Naive thymus-derived CD8-positive, alpha-beta T cell (primary cell): ENCODE measurements around the gene MED13L. TPM values are rescaled to one million over a fixed set of nuclear protein-coding genes. Genes with fewer than 3 reads are reported as not detected.

Experiments
- ATAC-seq, 2 donors: fragments of 150-1000 bp; cut with Tn5 transposase in 1 of 2; sonication (Bioruptor Pico), chemical (Tn5 transposase) in 1 of 2; 1 replicate in 1 of 2; 2 replicates in 1 of 2; pipeline ENCODE4 v1.10.0; 2021; ENCODE audit warnings: mild to moderate bottlenecking in 2 of 2, moderate library complexity in 2 of 2
- POLR2A ChIA-PET: fragments of 350-600 bp; sonication (Branson Sonifier 250); formaldehyde crosslinking; loops from one replicate; lab custom pipeline; 2021; ENCODE audit warnings: antibody characterized with exemption; lab: Charles Lee
- DNase-seq, 10 donors: peaks; one replicate each; pipeline versions ENCODE4 v3.0.0 to v3.0.0-alpha.2; 2020 to 2022
- H3K27ac Mint-ChIP-seq, 10 donors: one replicate each; pipeline ENCODE4 v1.8.0; 2020 to 2022; ENCODE audit warnings: mild to moderate bottlenecking in 10 of 10, mixed read lengths in 10 of 10, moderate library complexity in 4 of 10, inconsistent platforms in 1 of 10
- H3K27me3 Mint-ChIP-seq, 5 donors: one replicate each; pipeline ENCODE4 v1.8.0; 2021 to 2022; ENCODE audit warnings: mixed read lengths in 5 of 5
- H3K36me3 Mint-ChIP-seq, 3 donors: one replicate each; pipeline ENCODE4 v1.8.0; 2020 to 2022; ENCODE audit warnings: mixed read lengths in 3 of 3, mild to moderate bottlenecking in 2 of 3, inconsistent platforms in 1 of 3
- H3K4me1 Mint-ChIP-seq, 4 donors: one replicate each; pipeline ENCODE4 v1.8.0; 2021 to 2022; ENCODE audit warnings: mixed read lengths in 4 of 4
- H3K4me3 Mint-ChIP-seq, 10 donors: one replicate each; pipeline ENCODE4 v1.8.0; 2020 to 2022; ENCODE audit warnings: mild to moderate bottlenecking in 10 of 10, mixed read lengths in 10 of 10, moderate library complexity in 6 of 10, inconsistent platforms in 1 of 10
- H3K9me3 Mint-ChIP-seq, 9 donors: one replicate each; pipeline ENCODE4 v1.8.0; 2020 to 2022; ENCODE audit warnings: mixed read lengths in 9 of 9, mild to moderate bottlenecking in 3 of 9, inconsistent platforms in 1 of 9, moderate library complexity in 1 of 9
- polyA plus RNA-seq, 3 donors: library from polyadenylated mRNA; unstranded; fragments of 300-500 nt; fragmentation: Illumina TruSeq; gene quantifications; one replicate each; pipeline ENCODE4 v1.2.3, GENCODE V29; 2021
- total RNA-seq, 8 experiments: library from RNA in 2 of 8; stranded (reverse) in 2 of 8; gene quantifications; one replicate each; pipeline ENCODE4 v1.2.3 and lab custom pipeline; 2021 to 2026

The MED13L gene
- total and polyA plus RNA-seq, 5 experiments from 2014 or later = 5.1 to 164 (median 6.7) TPM

DNA sequence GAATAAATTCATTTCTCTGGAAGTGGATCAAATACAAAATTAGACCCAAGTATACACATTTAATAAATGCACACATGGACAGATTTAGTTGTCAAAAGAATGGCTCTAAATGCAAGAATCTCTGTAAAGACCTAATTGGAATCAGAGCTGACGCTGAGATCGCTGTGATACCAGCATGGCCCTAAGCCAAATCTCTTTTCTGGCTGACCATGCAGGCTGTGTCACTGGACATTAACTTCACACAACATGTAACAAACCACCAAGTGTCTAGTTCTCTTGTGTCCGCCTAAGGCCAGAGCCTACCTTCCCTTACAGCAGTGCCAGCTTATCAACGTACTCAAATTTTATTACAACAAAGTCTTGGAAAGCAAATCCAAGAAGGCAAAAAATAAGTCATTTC is 127.5 kb downstream of the MED13L start:
- POLR2A ChIA-PET = no interaction called here
- Mint-ChIP-seq H3K4me3 (no peak overlapping the region), H3K36me3 (no peaks in the 10 kb centered on the region)

DNA sequence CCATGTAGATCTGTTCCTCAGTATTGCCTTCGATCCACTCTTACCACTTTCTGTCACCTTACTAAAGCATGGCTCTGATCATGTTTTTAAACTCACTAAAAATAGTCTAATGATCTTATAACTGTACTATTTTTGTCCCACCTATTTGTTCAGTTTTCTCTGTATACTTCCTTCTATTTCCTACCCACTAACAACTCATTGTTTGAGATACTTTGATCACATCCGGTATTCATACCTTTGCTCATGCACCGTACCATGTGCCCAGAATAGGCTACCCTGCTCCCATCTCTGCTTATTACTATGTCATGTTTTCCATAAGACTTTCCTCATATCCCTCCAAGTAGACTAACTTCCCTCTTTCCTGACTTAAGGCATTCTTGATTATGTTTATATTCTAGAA is 128.6 kb downstream of the MED13L start:
- Mint-ChIP-seq H3K4me3 (no peak overlapping the region), H3K4me1 (peaks cover 34 to 65% (median 64%) of the 10 kb centered on the region in 4 donors), H3K27me3 (no peaks in the 10 kb centered on the region), H3K9me3 (no peaks in the 10 kb centered on the region), H3K36me3 (no peaks in the 10 kb centered on the region), H3K27ac (peak overlapping the region in 4 of 10 donors; percentile 0 to 5 (median 2))
- ATAC-seq = peak; percentile 68 to 81
- no peak for DNase-seq
- POLR2A ChIA-PET = interaction anchor here (0.7 kb wide), 1 partner anchor 87 kb away, joined by 3 read pairs; no protein-coding TSS in a partner anchor

More for the DNA sequence above, 127.5 kb downstream of the MED13L start:
- no peak for DNase-seq
- peaks cover 24 to 61% (median 58%) of the 10 kb centered on the region in 4 donors for H3K4me1 Mint-ChIP-seq
- no peak for ATAC-seq
- no peaks in the 10 kb centered on the region for H3K9me3 Mint-ChIP-seq
- peak overlapping the region in 3 of 10 donors; percentile 0 to 66 (median 20) for H3K27ac Mint-ChIP-seq
- H3K27me3 Mint-ChIP-seq = no peaks in the 10 kb centered on the region

DNA sequence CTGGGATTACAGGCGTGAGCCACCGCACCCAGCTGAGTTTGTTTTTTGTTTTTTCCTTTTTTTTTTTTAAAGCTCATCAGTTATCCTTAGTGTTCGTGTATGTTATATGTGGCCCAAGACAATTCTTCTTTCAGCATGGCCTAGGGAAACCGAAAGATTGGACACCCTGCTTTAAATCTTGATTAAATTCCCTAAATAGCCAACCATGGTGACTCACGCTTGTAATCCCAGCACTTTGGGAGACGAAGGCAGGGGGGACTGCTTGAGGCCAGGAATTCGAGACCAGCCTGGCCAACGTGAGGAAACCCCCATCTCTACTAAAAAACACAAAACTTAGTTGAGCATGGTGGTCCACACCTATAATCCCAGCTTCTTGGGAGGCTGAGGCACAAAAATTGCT is 131.1 kb downstream of the MED13L start:
- H3K4me3 Mint-ChIP-seq = no peak overlapping the region
- H3K27ac Mint-ChIP-seq = no peak overlapping the region
- no peaks in the 10 kb centered on the region for H3K27me3 Mint-ChIP-seq
- POLR2A ChIA-PET = no interaction called here
- H3K36me3 Mint-ChIP-seq = no peaks in the 10 kb centered on the region
- DNase-seq = no peak
- no peak for ATAC-seq
- no peaks in the 10 kb centered on the region for H3K9me3 Mint-ChIP-seq
- H3K4me1 Mint-ChIP-seq = peaks cover 34 to 63% (median 61%) of the 10 kb centered on the region in 4 donors

DNA sequence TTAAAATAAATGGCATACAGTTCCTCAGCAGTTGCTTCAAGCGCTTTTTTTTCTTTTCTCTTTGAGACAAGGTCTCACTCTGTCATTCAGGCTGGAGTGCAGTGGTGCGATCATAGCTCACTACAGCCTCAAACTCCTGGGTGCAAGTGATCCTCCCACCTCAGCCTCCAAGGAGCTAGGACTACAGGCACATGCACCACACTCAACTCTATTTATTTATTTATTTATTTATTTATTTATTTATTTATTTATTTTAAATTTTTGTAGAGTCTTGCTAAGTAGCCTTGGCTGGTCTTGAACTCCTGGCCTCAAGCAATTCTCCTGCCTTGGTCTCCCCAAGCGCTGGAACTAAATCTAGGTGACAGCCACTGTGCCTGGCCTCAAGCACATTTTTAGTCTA is 132.0 kb downstream of the MED13L start:
- Mint-ChIP-seq H3K4me1 (peaks cover 32 to 57% (median 55%) of the 10 kb centered on the region in 4 donors), H3K4me3 (no peak overlapping the region), H3K27me3 (no peaks in the 10 kb centered on the region), H3K36me3 (no peaks in the 10 kb centered on the region), H3K27ac (no peak overlapping the region), H3K9me3 (no peaks in the 10 kb centered on the region)
- ATAC-seq (no peak), DNase-seq (no peak)
- POLR2A ChIA-PET = no interaction called here

DNA sequence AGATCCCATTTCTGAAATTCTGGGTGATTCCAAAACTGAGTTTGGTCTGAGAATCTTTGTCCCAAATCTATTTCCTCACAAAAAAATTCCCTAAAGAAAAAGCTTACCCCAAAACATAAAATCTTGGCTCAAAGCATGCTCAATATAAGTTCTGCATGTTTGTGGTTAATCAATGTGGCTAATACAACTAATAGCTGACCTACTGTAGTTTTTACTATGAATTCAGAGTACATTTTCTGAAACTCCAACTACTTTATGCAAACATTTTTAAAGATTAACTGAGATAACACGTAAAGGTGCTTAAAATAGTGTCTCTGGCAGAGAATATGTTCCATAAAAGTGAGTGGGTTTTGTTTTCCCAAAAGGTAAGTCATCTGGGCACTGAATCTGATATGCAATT is 133.1 kb downstream of the MED13L start:
- ATAC-seq (no peak), DNase-seq (no peak)
- Mint-ChIP-seq H3K4me3 (peak overlapping the region in 3 of 10 donors; percentile 17 to 59 (median 59)), H3K27me3 (no peaks in the 10 kb centered on the region), H3K36me3 (no peaks in the 10 kb centered on the region), H3K9me3 (no peaks in the 10 kb centered on the region), H3K4me1 (peaks cover 34 to 53% (median 53%) of the 10 kb centered on the region in 4 donors), H3K27ac (peak overlapping the region in 1 of 10 donors; percentile 88)
- POLR2A ChIA-PET = no interaction called here

DNA sequence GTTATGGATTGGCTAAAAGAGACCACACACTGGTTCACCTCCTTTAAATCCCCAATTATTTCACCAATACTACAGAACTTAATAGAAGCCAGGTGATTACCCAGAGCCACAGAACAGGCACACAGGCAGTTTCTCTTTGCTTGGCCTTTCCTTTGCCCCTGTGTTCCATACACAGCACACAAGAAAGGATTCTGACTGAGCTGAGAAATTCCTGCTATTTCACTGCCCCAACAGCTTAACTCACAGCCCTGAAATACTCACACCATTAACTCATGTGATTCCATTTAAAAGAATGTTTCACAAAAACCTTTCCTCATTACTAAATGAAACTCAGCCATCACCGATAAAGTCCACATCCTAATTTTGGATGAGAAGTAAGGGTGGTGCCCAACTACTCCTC is 133.6 kb downstream of the MED13L start:
- H3K4me3 Mint-ChIP-seq = peak overlapping the region in 5 of 10 donors; percentile 14 to 61 (median 59)
- peak overlapping the region in 3 of 10 donors; percentile 7 to 88 (median 50) for H3K27ac Mint-ChIP-seq

DNA sequence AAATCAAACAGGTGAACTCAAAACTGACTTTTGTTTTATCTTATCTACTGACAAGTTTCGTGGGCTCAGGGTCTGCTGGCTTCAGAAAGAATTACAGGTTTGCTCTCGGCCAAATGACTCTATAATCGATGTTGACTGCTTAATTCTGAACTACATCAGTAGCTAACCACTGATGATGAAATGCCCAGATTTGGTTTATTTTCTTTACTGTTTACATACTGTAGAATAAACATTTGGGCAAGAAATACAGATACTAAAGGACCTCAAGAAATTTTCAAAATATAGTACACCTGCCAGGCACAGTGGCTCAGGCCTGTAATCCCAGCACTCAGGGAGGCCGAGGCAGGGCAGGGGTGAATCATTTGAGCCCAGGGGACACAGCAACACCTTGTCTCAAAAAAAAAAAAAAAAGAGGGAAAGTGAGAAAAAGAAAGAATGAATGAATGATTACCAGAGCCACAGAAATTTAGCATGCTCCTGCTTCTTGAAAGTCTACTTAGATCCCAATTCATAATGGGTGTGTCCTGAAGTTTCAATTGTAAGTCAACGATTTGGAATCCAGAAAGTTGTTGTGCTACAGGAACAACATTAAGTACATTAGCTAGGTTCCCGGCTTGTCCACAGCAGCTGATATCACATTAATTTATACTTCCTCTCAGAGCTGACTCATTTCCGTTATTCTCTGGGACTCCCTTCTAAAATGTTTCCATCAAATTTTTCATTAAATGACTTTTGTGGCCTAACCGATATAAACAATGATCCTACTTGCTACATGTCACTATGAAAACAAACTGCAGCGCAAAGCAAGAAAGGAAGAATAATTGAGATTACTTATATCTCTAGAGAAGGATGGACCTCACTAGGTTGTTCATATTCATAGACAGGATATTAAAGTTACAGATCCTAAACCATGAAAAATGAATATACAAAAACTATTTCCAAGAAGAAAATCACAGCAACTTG is 134.3 kb downstream of the MED13L start:
- H3K4me3 Mint-ChIP-seq = peak overlapping the region in 8 of 10 donors; percentile 12 to 61 (median 36)
- H3K27ac Mint-ChIP-seq = peak overlapping the region in 5 of 10 donors; percentile 7 to 88 (median 56)
- POLR2A ChIA-PET = interaction anchor here (0.7 kb wide), 1 partner anchor 60 kb away, joined by 3 read pairs; no protein-coding TSS in a partner anchor
- H3K9me3 Mint-ChIP-seq = no peaks in the 10 kb centered on the region
- DNase-seq (no peak), ATAC-seq (no peak)
- peaks cover 31 to 55% (median 51%) of the 10 kb centered on the region in 4 donors for H3K4me1 Mint-ChIP-seq
- no peaks in the 10 kb centered on the region for H3K27me3 Mint-ChIP-seq
- H3K36me3 Mint-ChIP-seq = no peaks in the 10 kb centered on the region

More for the DNA sequence above, 133.6 kb downstream of the MED13L start:
- Mint-ChIP-seq H3K9me3 (no peaks in the 10 kb centered on the region), H3K36me3 (no peaks in the 10 kb centered on the region), H3K4me1 (peaks cover 34 to 52% (median 51%) of the 10 kb centered on the region in 4 donors), H3K27me3 (no peaks in the 10 kb centered on the region)
- ATAC-seq (no peak), DNase-seq (no peak)
- POLR2A ChIA-PET = no interaction called here

DNA sequence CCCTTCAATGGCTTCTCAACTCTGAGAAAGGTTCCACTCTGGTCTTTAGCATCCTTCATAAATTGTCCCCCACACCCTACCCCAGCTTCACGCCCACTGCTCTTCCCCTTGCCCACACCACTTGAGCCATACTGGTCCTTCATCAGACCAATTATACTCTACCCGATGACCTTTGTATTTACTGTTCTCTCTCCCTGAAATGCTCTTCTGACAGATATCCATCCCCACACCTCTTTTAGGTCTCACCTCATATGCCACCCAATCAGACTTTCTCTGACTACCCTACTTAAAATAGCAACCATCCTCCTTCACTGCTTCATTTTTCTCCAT is 135.7 kb downstream of the MED13L start:
- no peaks in the 10 kb centered on the region for H3K27me3 Mint-ChIP-seq
- H3K9me3 Mint-ChIP-seq = no peaks in the 10 kb centered on the region
- H3K36me3 Mint-ChIP-seq = no peaks in the 10 kb centered on the region
- H3K27ac Mint-ChIP-seq = peak overlapping the region in 5 of 10 donors; percentile 6 to 57 (median 36)
- ATAC-seq (no peak), DNase-seq (no peak)
- peaks cover 35 to 64% (median 58%) of the 10 kb centered on the region in 4 donors for H3K4me1 Mint-ChIP-seq
- H3K4me3 Mint-ChIP-seq = no peak overlapping the region
- POLR2A ChIA-PET = interaction anchor here (0.7 kb wide), 1 partner anchor 135 kb away, joined by 4 read pairs; no protein-coding TSS in a partner anchor

DNA sequence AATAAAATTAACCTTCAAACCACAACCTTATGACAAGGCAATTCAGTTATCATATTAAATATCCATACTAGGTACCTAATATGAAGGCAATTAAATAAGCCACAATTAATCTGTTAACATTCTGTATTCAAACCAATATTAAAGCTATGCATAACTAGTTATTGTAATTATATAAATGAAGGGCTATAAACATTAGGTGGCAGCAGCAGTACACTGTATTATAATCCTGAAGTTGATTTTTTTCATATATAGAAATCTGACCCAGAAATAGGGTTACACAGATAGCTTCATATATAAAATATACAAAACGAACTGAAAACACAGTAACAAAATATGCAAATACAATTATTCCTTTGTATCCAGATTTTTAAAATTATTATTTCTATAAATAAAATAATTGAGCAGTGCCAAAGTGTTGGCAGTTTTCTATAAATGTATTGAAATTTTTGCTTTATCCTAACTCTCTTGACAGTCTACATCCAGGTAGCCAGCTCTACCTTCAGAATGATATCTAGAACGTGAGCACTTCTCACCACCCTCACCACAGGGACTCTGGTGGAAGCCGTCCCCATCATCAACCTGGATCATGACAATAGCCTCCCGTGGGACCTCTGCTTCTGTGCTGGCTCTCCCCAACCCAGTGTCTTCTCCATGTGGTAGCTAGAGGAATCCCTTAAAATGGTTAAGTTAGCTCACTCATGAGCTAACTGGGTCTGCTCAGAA is 136.2 kb downstream of the MED13L start:
- Mint-ChIP-seq H3K4me3 (no peak overlapping the region), H3K4me1 (peaks cover 36 to 69% (median 62%) of the 10 kb centered on the region in 4 donors), H3K27me3 (no peaks in the 10 kb centered on the region), H3K27ac (peak overlapping the region in 4 of 10 donors; percentile 6 to 50 (median 28)), H3K9me3 (no peaks in the 10 kb centered on the region), H3K36me3 (no peaks in the 10 kb centered on the region)
- ATAC-seq = no peak
- peak in 2 of 10 donors; percentile 14 to 18 for DNase-seq
- POLR2A ChIA-PET = interaction anchor here (0.7 kb wide), 1 partner anchor 135 kb away, joined by 4 read pairs; no protein-coding TSS in a partner anchor

DNA sequence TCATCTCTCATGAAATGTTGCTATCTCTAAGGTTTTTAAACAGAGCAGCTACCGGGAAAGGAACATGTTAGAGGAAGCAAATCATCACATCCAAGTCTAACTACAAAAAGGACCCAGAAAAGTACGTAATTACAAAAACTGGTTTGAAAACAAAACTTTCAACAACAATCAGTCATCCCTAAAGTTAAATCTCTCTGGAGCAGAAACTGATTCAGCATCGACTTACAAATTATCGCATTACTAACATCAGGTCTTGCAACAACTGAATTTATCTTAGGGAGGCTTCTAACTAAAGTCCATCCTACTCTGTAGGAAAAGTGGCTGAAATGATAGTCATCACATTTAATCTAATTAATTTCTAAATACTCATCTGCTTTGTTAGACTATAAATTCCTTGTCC is 137.0 kb downstream of the MED13L start:
- peaks cover 41 to 71% (median 68%) of the 10 kb centered on the region in 4 donors for H3K4me1 Mint-ChIP-seq
- ATAC-seq = no peak
- no peaks in the 10 kb centered on the region for H3K9me3 Mint-ChIP-seq
- H3K4me3 Mint-ChIP-seq = no peak overlapping the region
- no peaks in the 10 kb centered on the region for H3K27me3 Mint-ChIP-seq
- H3K27ac Mint-ChIP-seq = peak overlapping the region in 1 of 10 donors; percentile 61
- POLR2A ChIA-PET = no interaction called here
- no peaks in the 10 kb centered on the region for H3K36me3 Mint-ChIP-seq
- DNase-seq = no peak

DNA sequence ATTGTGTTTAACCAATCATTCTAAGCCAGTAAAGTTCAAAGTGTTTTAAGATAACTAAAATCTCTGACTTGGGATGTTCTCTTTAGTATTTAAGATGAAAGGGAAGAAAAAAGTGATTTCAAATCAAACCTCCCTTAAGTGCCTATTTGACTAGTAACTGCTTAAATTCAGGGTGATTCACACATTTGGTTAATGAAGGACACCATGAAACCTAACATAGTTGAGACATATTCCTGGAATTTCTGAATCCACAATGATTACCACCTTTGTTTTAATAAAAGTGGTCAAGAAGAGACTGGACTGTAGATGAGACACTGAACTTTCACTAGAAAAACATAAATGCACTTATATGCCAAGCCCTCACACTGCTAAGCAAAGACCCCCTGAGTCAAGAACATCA is 138.7 kb downstream of the MED13L start:
- no peak overlapping the region for H3K4me3 Mint-ChIP-seq
- ATAC-seq = no peak
- POLR2A ChIA-PET = no interaction called here
- H3K36me3 Mint-ChIP-seq = no peaks in the 10 kb centered on the region
- H3K27me3 Mint-ChIP-seq = no peaks in the 10 kb centered on the region
- H3K4me1 Mint-ChIP-seq = peaks cover 39 to 73% (median 69%) of the 10 kb centered on the region in 4 donors
- H3K9me3 Mint-ChIP-seq = no peaks in the 10 kb centered on the region
- no peak for DNase-seq
- H3K27ac Mint-ChIP-seq = peak overlapping the region in 3 of 10 donors; percentile 1 to 73 (median 33)

DNA sequence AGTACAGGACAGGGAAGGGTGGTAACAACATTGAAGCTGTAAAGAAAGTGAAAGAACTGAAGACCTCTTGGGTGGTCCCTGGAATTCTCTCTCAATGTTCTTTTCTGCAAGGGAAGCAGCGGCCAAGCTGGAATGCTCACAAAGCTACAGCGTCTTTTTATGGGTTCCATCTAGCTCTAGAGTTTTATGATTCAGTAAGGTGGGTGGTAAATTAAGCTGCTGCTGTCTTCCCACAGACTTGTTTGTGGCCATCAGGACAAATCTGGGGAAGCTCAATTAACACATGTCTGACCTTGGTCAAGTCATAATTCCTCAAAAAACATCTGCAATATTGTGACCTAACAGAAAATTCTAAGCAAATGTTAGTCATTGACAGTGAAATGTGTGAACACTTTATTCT is 139.1 kb downstream of the MED13L start:
- no peaks in the 10 kb centered on the region for H3K27me3 Mint-ChIP-seq
- no peaks in the 10 kb centered on the region for H3K9me3 Mint-ChIP-seq

More for the DNA sequence above, 139.1 kb downstream of the MED13L start:
- ATAC-seq (no peak), DNase-seq (no peak)
- POLR2A ChIA-PET = no interaction called here
- Mint-ChIP-seq H3K27ac (peak overlapping the region in 2 of 10 donors; percentile 33), H3K36me3 (no peaks in the 10 kb centered on the region), H3K4me1 (peaks cover 39 to 73% (median 69%) of the 10 kb centered on the region in 4 donors), H3K4me3 (no peak overlapping the region)
